ENCODE data around the gene USP6.
"Not testable (repeated sequence)": the region's sequence is repeated elsewhere in the genome, so short reads cannot be mapped to it uniquely, and the experiment has no call there.

USP6 gene

GRCh38 chr17:5134571-5134970 lies 18.7 kb downstream of the USP6 start:
- H3K79me1 ChIP-seq (ENCODE audit: low read length); H2BK15ac ChIP-seq (replicated peaks; ENCODE audit: low read depth); H2BK120ac ChIP-seq (ENCODE audit: low read depth, low read length); H3K4me1 ChIP-seq (ENCODE audit: control insufficient read depth, low read depth, low read length); H3K18ac ChIP-seq (ENCODE audit: low read length); H3K56ac ChIP-seq (ENCODE audit: low read length); H3K27ac ChIP-seq (ENCODE audit: low read depth, low read length); H3K23ac ChIP-seq (ENCODE audit: low read length); H4K8ac ChIP-seq (ENCODE audit: low read depth, low read length); H3K4ac ChIP-seq (ENCODE audit: low read depth, low read length); H3K4me2 ChIP-seq (ENCODE audit: low read length); H3K27me3 ChIP-seq (ENCODE audit: insufficient read depth, low read length, poor library complexity); H2BK5ac ChIP-seq (ENCODE audit: low read length); H3K36me3 ChIP-seq (ENCODE audit: control insufficient read depth, insufficient read depth, low read length); H4K5ac ChIP-seq (ENCODE audit: low read length); H2AK5ac ChIP-seq (ENCODE audit: low read length); H3K4me3 ChIP-seq (ENCODE audit: low read length); H3K9ac ChIP-seq (ENCODE audit: low read length); H3K79me2 ChIP-seq (ENCODE audit: control insufficient read depth, insufficient read depth, low read length); DNase-seq: not testable (repeated sequence)
- WGBS (ENCODE audit: extremely low coverage, insufficient coverage, low lambda C conversion rate): no CpG with 5 or more reads among the region's 11 CpGs

DNA sequence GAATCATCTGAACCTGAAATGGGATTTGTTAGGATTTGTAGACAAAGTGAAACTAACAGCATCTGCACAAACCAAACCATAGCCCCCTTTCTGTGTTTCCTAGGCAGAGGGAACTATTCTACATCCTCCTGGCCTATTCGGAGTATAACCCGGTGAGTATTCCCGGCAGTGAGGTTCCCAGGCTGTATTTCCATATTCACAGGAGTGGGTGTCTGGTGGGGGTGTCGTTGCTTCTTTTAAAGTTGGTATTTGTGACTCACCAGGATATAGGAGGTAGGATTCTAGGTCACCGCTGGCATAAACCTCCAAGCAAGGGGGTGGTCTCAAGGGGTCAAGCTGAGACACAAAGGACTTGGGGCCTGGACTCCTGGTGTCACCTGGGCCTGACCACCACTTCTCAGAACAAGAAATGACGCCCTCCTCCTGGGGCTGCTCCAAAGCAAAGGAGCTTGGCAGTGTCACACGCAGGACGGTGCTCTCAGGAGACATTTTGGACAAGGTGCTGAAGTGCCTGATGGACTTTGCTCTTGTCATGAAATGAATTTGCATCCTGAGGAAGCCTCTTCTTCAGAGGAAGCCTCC lies 19.4 kb downstream of the USP6 start:
- not testable (repeated sequence) for H2BK120ac ChIP-seq (ENCODE audit: low read depth, low read length); H3K27ac ChIP-seq (ENCODE audit: low read depth, low read length); H3K79me1 ChIP-seq (ENCODE audit: low read length); H3K4me1 ChIP-seq (ENCODE audit: control insufficient read depth, low read depth, low read length); H3K27me3 ChIP-seq (ENCODE audit: insufficient read depth, low read length, poor library complexity); H2BK15ac ChIP-seq (replicated peaks; ENCODE audit: low read depth); H3K4me2 ChIP-seq (ENCODE audit: low read length); H3K23ac ChIP-seq (ENCODE audit: low read length); H3K4me3 ChIP-seq (ENCODE audit: low read length); DNase-seq; H4K5ac ChIP-seq (ENCODE audit: low read length); H4K8ac ChIP-seq (ENCODE audit: low read depth, low read length); H2BK5ac ChIP-seq (ENCODE audit: low read length); H3K79me2 ChIP-seq (ENCODE audit: control insufficient read depth, insufficient read depth, low read length); H2AK5ac ChIP-seq (ENCODE audit: low read length); H3K9ac ChIP-seq (ENCODE audit: low read length); H3K36me3 ChIP-seq (ENCODE audit: control insufficient read depth, insufficient read depth, low read length); H3K4ac ChIP-seq (ENCODE audit: low read depth, low read length); H3K56ac ChIP-seq (ENCODE audit: low read length); H3K18ac ChIP-seq (ENCODE audit: low read length)
- WGBS (ENCODE audit: extremely low coverage, insufficient coverage, low lambda C conversion rate): no CpG with 5 or more reads among the region's 8 CpGs

- Histone ChIP-seq H2BK120ac (ENCODE audit: low read depth, low read length) (no peak overlapping the region), H2AK5ac (ENCODE audit: low read length) (no peak overlapping the region)
- WGBS (ENCODE audit: extremely low coverage, insufficient coverage, low lambda C conversion rate): no CpG with 5 or more reads among the region's 14 CpGs
These were observed 20.1 kb downstream of the USP6 start for GRCh38 chr17:5135726-5136579.

GRCh38 chr17:5136580-5137412 lies 21.0 kb downstream of the USP6 start:
- H2AK5ac ChIP-seq (ENCODE audit: low read length); H3K4ac ChIP-seq (ENCODE audit: low read depth, low read length); H3K18ac ChIP-seq (ENCODE audit: low read length); H3K4me3 ChIP-seq (ENCODE audit: low read length); H3K79me1 ChIP-seq (ENCODE audit: low read length); H4K5ac ChIP-seq (ENCODE audit: low read length); H3K27ac ChIP-seq (ENCODE audit: low read depth, low read length); H3K36me3 ChIP-seq (ENCODE audit: control insufficient read depth, insufficient read depth, low read length); H3K79me2 ChIP-seq (ENCODE audit: control insufficient read depth, insufficient read depth, low read length); H3K56ac ChIP-seq (ENCODE audit: low read length); H2BK120ac ChIP-seq (ENCODE audit: low read depth, low read length); H3K4me1 ChIP-seq (ENCODE audit: control insufficient read depth, low read depth, low read length); H2BK5ac ChIP-seq (ENCODE audit: low read length); H2BK15ac ChIP-seq (replicated peaks; ENCODE audit: low read depth); DNase-seq; H3K23ac ChIP-seq (ENCODE audit: low read length); H3K9ac ChIP-seq (ENCODE audit: low read length); H3K4me2 ChIP-seq (ENCODE audit: low read length); H3K27me3 ChIP-seq (ENCODE audit: insufficient read depth, low read length, poor library complexity); H4K8ac ChIP-seq (ENCODE audit: low read depth, low read length): not testable (repeated sequence)
- no CpG with 5 or more reads among the region's 14 CpGs for WGBS (ENCODE audit: extremely low coverage, insufficient coverage, low lambda C conversion rate)

More at GRCh38 chr17:5135726-5136579, 20.1 kb downstream of the USP6 start:
- no peaks in the 10 kb centered on the region for H3K27me3 ChIP-seq (ENCODE audit: insufficient read depth, low read length, poor library complexity)
- no peak for DNase-seq
- H2BK5ac ChIP-seq (ENCODE audit: low read length): no peak overlapping the region
- H3K36me3 ChIP-seq (ENCODE audit: control insufficient read depth, insufficient read depth, low read length): no peaks in the 10 kb centered on the region
- H3K4ac ChIP-seq (ENCODE audit: low read depth, low read length): no peak overlapping the region
- no peak overlapping the region for H3K9ac ChIP-seq (ENCODE audit: low read length)
- no peak overlapping the region for H4K5ac ChIP-seq (ENCODE audit: low read length)
- H4K8ac ChIP-seq (ENCODE audit: low read depth, low read length): no peak overlapping the region
- H3K4me1 ChIP-seq (ENCODE audit: control insufficient read depth, low read depth, low read length): no peaks in the 10 kb centered on the region
- no peak overlapping the region for H3K4me2 ChIP-seq (ENCODE audit: low read length)
- no peak overlapping the region for H2BK15ac ChIP-seq (replicated peaks; ENCODE audit: low read depth)
- H3K4me3 ChIP-seq (ENCODE audit: low read length): no peak overlapping the region
- H3K79me1 ChIP-seq (ENCODE audit: low read length): no peaks in the 10 kb centered on the region
- no peak overlapping the region for H3K56ac ChIP-seq (ENCODE audit: low read length)
- H3K27ac ChIP-seq (ENCODE audit: low read depth, low read length): no peak overlapping the region
- no peaks in the 10 kb centered on the region for H3K79me2 ChIP-seq (ENCODE audit: control insufficient read depth, insufficient read depth, low read length)
- no peak overlapping the region for H3K18ac ChIP-seq (ENCODE audit: low read length)
- H3K23ac ChIP-seq (ENCODE audit: low read length): no peak overlapping the region

GRCh38 chr17:5137511-5138197 lies 21.8 kb downstream of the USP6 start:
- H3K79me2 ChIP-seq (ENCODE audit: control insufficient read depth, insufficient read depth, low read length); H3K56ac ChIP-seq (ENCODE audit: low read length); H2BK5ac ChIP-seq (ENCODE audit: low read length); H3K27ac ChIP-seq (ENCODE audit: low read depth, low read length); H3K23ac ChIP-seq (ENCODE audit: low read length); H3K4me1 ChIP-seq (ENCODE audit: control insufficient read depth, low read depth, low read length); H3K18ac ChIP-seq (ENCODE audit: low read length); H2BK120ac ChIP-seq (ENCODE audit: low read depth, low read length); H3K79me1 ChIP-seq (ENCODE audit: low read length); H3K4me3 ChIP-seq (ENCODE audit: low read length); H2BK15ac ChIP-seq (replicated peaks; ENCODE audit: low read depth); H3K27me3 ChIP-seq (ENCODE audit: insufficient read depth, low read length, poor library complexity); H4K5ac ChIP-seq (ENCODE audit: low read length); H3K36me3 ChIP-seq (ENCODE audit: control insufficient read depth, insufficient read depth, low read length); H4K8ac ChIP-seq (ENCODE audit: low read depth, low read length); H3K9ac ChIP-seq (ENCODE audit: low read length); DNase-seq; H2AK5ac ChIP-seq (ENCODE audit: low read length); H3K4me2 ChIP-seq (ENCODE audit: low read length); H3K4ac ChIP-seq (ENCODE audit: low read depth, low read length): not testable (repeated sequence)
- WGBS (ENCODE audit: extremely low coverage, insufficient coverage, low lambda C conversion rate): no CpG with 5 or more reads among the region's 15 CpGs

Data from mesendoderm (in vitro differentiated cells).